H9 (cell line): ENCODE results near the gene TMEM79. TPM values are rescaled to one million over a fixed set of nuclear protein-coding genes. Genes with fewer than 3 reads are reported as not detected.

Experiments
- DNase-seq: peaks from one replicate; pipeline ENCODE4 v3.0.0-alpha.2; 2017
- H2AFZ ChIP-seq: one replicate; pipeline ENCODE4 v1.6.1; 2013; ENCODE audit warnings: mild to moderate bottlenecking, low read length, control low read depth, moderate library complexity
- H2AK5ac ChIP-seq: 2 replicates; pipeline ENCODE4 v1.6.1; 2013; ENCODE audit warnings: low read length, control low read depth, mixed read lengths; ENCODE audit not compliant: insufficient read length
- H2BK120ac ChIP-seq: one replicate; pipeline ENCODE4 v1.6.1; 2013; ENCODE audit warnings: low read depth, mild to moderate bottlenecking, low read length, control low read depth, inconsistent platforms; ENCODE audit not compliant: poor library complexity, severe bottlenecking
- H2BK12ac ChIP-seq: 2 replicates; pipeline ENCODE4 v1.6.1; 2013; ENCODE audit warnings: low read length, control low read depth, mixed read lengths, low read depth; ENCODE audit not compliant: insufficient read length
- H2BK15ac ChIP-seq: 2 replicates; pipeline ENCODE4 v1.6.1; 2013; ENCODE audit warnings: low read depth, low read length, control low read depth
- H2BK20ac ChIP-seq: one replicate; pipeline ENCODE4 v1.6.1; 2013; ENCODE audit warnings: low read depth, mild to moderate bottlenecking, low read length, control low read depth, inconsistent platforms; ENCODE audit not compliant: poor library complexity, severe bottlenecking
- H2BK5ac ChIP-seq: 2 replicates; pipeline ENCODE4 v1.6.1; 2013; ENCODE audit warnings: low read length, control low read depth, mixed read lengths; ENCODE audit not compliant: insufficient read length
- H3K14ac ChIP-seq: 2 replicates; pipeline ENCODE4 v1.6.1; 2013; ENCODE audit warnings: low read length, control low read depth; ENCODE audit not compliant: insufficient read depth
- H3K18ac ChIP-seq: 2 replicates; pipeline ENCODE4 v1.6.1; 2013; ENCODE audit warnings: low read depth, mild to moderate bottlenecking, mixed read lengths, low read length, control low read depth; ENCODE audit not compliant: insufficient read length
- H3K23ac ChIP-seq: 2 replicates; pipeline ENCODE4 v1.6.1; 2013; ENCODE audit warnings: low read length, control low read depth, mixed read lengths, low read depth; ENCODE audit not compliant: insufficient read length
- H3K23me2 ChIP-seq: 2 replicates; pipeline ENCODE4 v1.6.1; 2013; ENCODE audit warnings: low read depth, mild to moderate bottlenecking, mixed read lengths, low read length, control low read depth; ENCODE audit not compliant: insufficient read length, poor library complexity, severe bottlenecking
- H3K27ac ChIP-seq: 2 replicates; pipeline ENCODE4 v1.5.1; 2013; ENCODE audit warnings: low read length, control low read depth, mixed read lengths, low read depth; ENCODE audit not compliant: insufficient read length
- H3K27me3 ChIP-seq: 2 replicates; pipeline ENCODE4 v1.6.1; 2013; ENCODE audit warnings: low read length, control low read depth, inconsistent platforms; ENCODE audit not compliant: insufficient read depth
- H3K4ac ChIP-seq: 2 replicates; pipeline ENCODE4 v1.6.1; 2013; ENCODE audit warnings: low read depth, mild to moderate bottlenecking, control low read depth, inconsistent platforms, low read length, moderate library complexity
- H3K4me1 ChIP-seq: 2 replicates; pipeline ENCODE4 v1.6.1; 2013; ENCODE audit warnings: low read length, control low read depth, inconsistent platforms; ENCODE audit not compliant: insufficient read depth
- H3K4me2 ChIP-seq: 2 replicates; pipeline ENCODE4 v1.6.1; 2013; ENCODE audit warnings: low read length, control low read depth, mixed read lengths; ENCODE audit not compliant: insufficient read length, insufficient read depth
- H3K56ac ChIP-seq: 2 replicates; pipeline ENCODE4 v1.6.1; 2013; ENCODE audit warnings: low read depth, mild to moderate bottlenecking, mixed read lengths, low read length, control low read depth; ENCODE audit not compliant: insufficient read length
- H3K79me1 ChIP-seq: 2 replicates; pipeline ENCODE4 v1.6.1; 2013; ENCODE audit warnings: low read depth, mild to moderate bottlenecking, moderate library complexity, low read length, control low read depth, inconsistent platforms; ENCODE audit not compliant: insufficient read depth, poor library complexity, severe bottlenecking
- H3K79me2 ChIP-seq: 2 replicates; pipeline ENCODE4 v1.6.1; 2013; ENCODE audit warnings: low read length, control low read depth, inconsistent platforms; ENCODE audit not compliant: insufficient read depth
- H3K9ac ChIP-seq: 2 replicates; pipeline ENCODE4 v1.6.1; 2013; ENCODE audit warnings: low read length, control low read depth, mixed read lengths; ENCODE audit not compliant: insufficient read length; ENCODE audit errors: extremely low read depth
- H3K9me3 ChIP-seq: one replicate; pipeline ENCODE4 v1.6.1; 2013; ENCODE audit warnings: low read depth, low read length, inconsistent platforms; ENCODE audit not compliant: control insufficient read depth
- H3T11ph ChIP-seq: one replicate; pipeline ENCODE4 v1.6.1; 2013; ENCODE audit warnings: mild to moderate bottlenecking, low read length, control low read depth, inconsistent platforms
- H4K20me1 ChIP-seq: one replicate; pipeline ENCODE4 v1.6.1; 2013; ENCODE audit not compliant: control insufficient read depth, insufficient read length, insufficient read depth
- H4K5ac ChIP-seq: 2 replicates; pipeline ENCODE4 v1.6.1; 2013; ENCODE audit warnings: low read depth, mild to moderate bottlenecking, mixed read lengths, low read length, control low read depth; ENCODE audit not compliant: insufficient read length
- H4K8ac ChIP-seq: replicated peaks from 2 replicates; pipeline ENCODE4 v1.6.1; 2013; ENCODE audit warnings: low read length, control low read depth, mixed read lengths, low read depth; ENCODE audit not compliant: insufficient read length
- H4K91ac ChIP-seq: 2 replicates; pipeline ENCODE4 v1.6.1; 2013; ENCODE audit warnings: low read depth, mild to moderate bottlenecking, moderate library complexity, mixed read lengths, low read length, control low read depth; ENCODE audit not compliant: insufficient read length
- H3K27ac Mint-ChIP-seq, 3 experiments: 2 replicates in 2 of 3; 3 replicates in 1 of 3; pipeline ENCODE4 v1.8.0; 2020 to 2021; ENCODE audit warnings: mixed read lengths in 3 of 3, mild to moderate bottlenecking in 1 of 3, moderate library complexity in 1 of 3
- H3K27me3 Mint-ChIP-seq: 2 replicates; pipeline ENCODE4 v1.8.0; 2021; ENCODE audit warnings: low read depth, mild to moderate bottlenecking, moderate library complexity, mixed read lengths
- H3K36me3 Mint-ChIP-seq, 3 experiments: 2 replicates in 2 of 3; 3 replicates in 1 of 3; pipeline ENCODE4 v1.8.0; 2020 to 2021; ENCODE audit warnings: low read depth in 3 of 3, mixed read lengths in 3 of 3; ENCODE audit not compliant: insufficient read depth in 1 of 3
- H3K4me1 Mint-ChIP-seq, 2 experiments: 2 replicates each; pipeline ENCODE4 v1.8.0; 2020; ENCODE audit warnings: mixed read lengths in 2 of 2
- H3K4me3 Mint-ChIP-seq, 2 experiments: 2 replicates in 1 of 2; 3 replicates in 1 of 2; pipeline ENCODE4 v1.8.0; 2020 to 2021; ENCODE audit warnings: mild to moderate bottlenecking in 2 of 2, mixed read lengths in 2 of 2, moderate library complexity in 1 of 2
- H3K9me3 Mint-ChIP-seq, 2 experiments: 2 replicates in 1 of 2; 3 replicates in 1 of 2; pipeline ENCODE4 v1.8.0; 2020; ENCODE audit warnings: mild to moderate bottlenecking in 2 of 2, mixed read lengths in 2 of 2, moderate library complexity in 1 of 2
- CTCF ChIP-seq: fragments of 200-600 bp; sonication (generic); conservative IDR thresholded peaks from 3 replicates; pipeline ENCODE4 v1.8.0; 2021; ENCODE audit warnings: antibody characterized with exemption, mild to moderate bottlenecking
- WGBS: extraction: QIAGEN DNeasy Blood & Tissue Kit; methylation state at CpG from one replicate; pipeline ENCODE4 v1.1.7; 2013; ENCODE audit warnings: missing lambda C conversion rate, low lambda C conversion rate, mixed read lengths; ENCODE audit not compliant: insufficient read length; ENCODE audit errors: extremely low coverage; 5-methylcytosine and 5-hydroxymethylcytosine counted together
- total RNA-seq: library from RNA; stranded (reverse); gene quantifications from 2 replicates; pipeline ENCODE4 v1.2.1, GENCODE V29; 2021

Gene TMEM79
- total RNA-seq, 1 experiment from 2014 or later: 2.6 TPM

GRCh38 chr1:156295391-156295947 is 11.3 kb downstream of the TMEM79 start, which contains the start of gene GLMP:
GLMP (minus strand) TSS chr1:156295679; CDS start chr1:156295645, 34 bp downstream.
- no peaks in the 10 kb centered on the region; the same call in 1 of the 2 replicates for H3K4me1 ChIP-seq
- H4K8ac ChIP-seq: no peak within 1 kb of the TSS
- no peak within 1 kb of the TSS for H3K23ac ChIP-seq
- H3K18ac ChIP-seq: no peak within 1 kb of the TSS
- H3K36me3 Mint-ChIP-seq: peaks cover 2 to 15% (median 4%) of the 10 kb centered on the region in 3 experiments; a peak in 5 of 7 replicates
- H3K79me2 ChIP-seq: no peaks in the 10 kb centered on the region
- H3K79me1 ChIP-seq: no peaks in the 10 kb centered on the region
- H3K56ac ChIP-seq: no peak within 1 kb of the TSS
- H2BK15ac ChIP-seq: no peak within 1 kb of the TSS
- no peaks in the 10 kb centered on the region for H3K9me3 ChIP-seq
- H3K9me3 Mint-ChIP-seq: no peaks in the 10 kb centered on the region; a peak in 1 of 5 replicates
- no peaks in the 10 kb centered on the region for H3K27me3 ChIP-seq
- H3K4me3 Mint-ChIP-seq: peak within 1 kb of the TSS; percentile 85 to 89
- H2BK120ac ChIP-seq: no peak within 1 kb of the TSS
- H2AFZ ChIP-seq: peak within 1 kb of the TSS; percentile 85
- peaks cover 10 to 18% of the 10 kb centered on the region in 2 experiments for H3K4me1 Mint-ChIP-seq
- peak within 1 kb of the TSS in 1 of 3 experiments; percentile 80; a peak in 2 of 7 replicates for H3K27ac Mint-ChIP-seq
- H2BK12ac ChIP-seq: no peak within 1 kb of the TSS
- no peak within 1 kb of the TSS for H2BK5ac ChIP-seq
- peaks cover 2% of the 10 kb centered on the region for H3K27me3 Mint-ChIP-seq
- H4K5ac ChIP-seq: no peak within 1 kb of the TSS
- DNase-seq: peak; percentile 46
- no peak within 1 kb of the TSS for H3K27ac ChIP-seq
- no peak within 1 kb of the TSS for H4K91ac ChIP-seq
- WGBS: no CpG with 5 or more reads among the region's 17 CpGs
- peak within 1 kb of the TSS; percentile 60 for H3K9ac ChIP-seq
- H3T11ph ChIP-seq: no peak within 1 kb of the TSS
- H3K4ac ChIP-seq: no peak within 1 kb of the TSS
- no peaks in the 10 kb centered on the region for H4K20me1 ChIP-seq
- H3K4me2 ChIP-seq: peak within 1 kb of the TSS; percentile 78
- TF ChIP-seq CTCF: no peak
- peaks cover 8% of the 10 kb centered on the region for H3K23me2 ChIP-seq
- H2BK20ac ChIP-seq: no peak within 1 kb of the TSS
- no peak within 1 kb of the TSS; the same call in 1 of the 2 replicates for H3K14ac ChIP-seq
- H2AK5ac ChIP-seq: no peak within 1 kb of the TSS
